HCT116 (cell line): Measurements from ENCODE around the gene SRGAP2.
"Not testable (repeated sequence)": the region's sequence is repeated elsewhere in the genome, so short reads cannot be mapped to it uniquely, and the experiment has no call there.

Experiments
- EZH2phosphoT487 ChIP-seq: fragments of 200-600 bp; IDR thresholded peaks from 2 replicates; pipeline ENCODE4 v1.6.1; 2018; ENCODE audit warnings: antibody characterized with exemption, borderline replicate concordance
- POLR2A ChIP-seq: IDR thresholded peaks from 2 replicates; pipeline ENCODE4 v1.7.0; 2011; ENCODE audit warnings: borderline replicate concordance; ENCODE audit not compliant: insufficient read depth, insufficient read length; ENCODE audit errors: extremely low read depth
- RAD21 ChIP-seq: IDR thresholded peaks from 2 replicates; pipeline ENCODE4 v1.6.1; 2012; ENCODE audit warnings: low read depth, mild to moderate bottlenecking
- ZNF274 ChIP-seq: fragments of 200-500 bp; sonication (Bioruptor generic); IDR thresholded peaks from 2 replicates; pipeline ENCODE4 v1.6.1; 2014; ENCODE audit warnings: mild to moderate bottlenecking, low read depth, low read length, inconsistent platforms
- TF ChIP-seq, protein P1 (sequence below), 3 experiments: fragments of 200-600 bp in 1 of 3; sonication (generic) in 1 of 3; IDR thresholded peaks in 2 of 3; conservative IDR thresholded peaks in 1 of 3; 2 replicates each; pipeline ENCODE4 v1.5.1; 2012 to 2017; ENCODE audit warnings: low read depth in 2 of 3, low read length in 2 of 3, antibody characterized with exemption in 1 of 3, borderline replicate concordance in 1 of 3, control low read depth in 1 of 3, mild to moderate bottlenecking in 1 of 3, mixed read lengths in 1 of 3, mixed run types in 1 of 3, moderate library complexity in 1 of 3; ENCODE audit not compliant: insufficient read depth in 1 of 3
- TF ChIP-seq, protein P2 (sequence below): IDR thresholded peaks from 2 replicates; pipeline ENCODE4 v1.6.1; 2012; ENCODE audit warnings: low read depth

DNA sequence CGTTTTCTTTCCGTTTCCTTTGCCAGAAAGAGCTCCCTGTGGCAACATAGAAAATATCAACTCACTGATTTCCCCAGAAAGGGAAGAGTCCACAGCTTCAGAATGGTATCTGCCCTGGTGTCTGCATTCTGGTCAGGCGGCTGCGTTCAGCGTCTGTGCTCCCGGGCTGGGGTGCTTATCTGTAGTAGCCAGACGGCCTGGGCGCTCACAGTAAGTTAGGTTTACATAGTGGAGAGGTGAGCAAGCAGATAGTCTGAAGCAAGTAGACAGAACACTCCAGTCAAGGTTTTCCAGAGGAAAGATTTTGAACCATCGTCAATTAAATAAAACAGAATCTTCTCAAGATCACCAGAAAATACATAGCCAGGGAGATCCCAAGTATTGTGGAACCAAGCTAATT lies 28.6 kb downstream of the SRGAP2 start:
- TF ChIP-seq RAD21, ZNF274, EZH2phosphoT487, POLR2A: not testable (repeated sequence)
- TF ChIP-seq, protein P1, sequence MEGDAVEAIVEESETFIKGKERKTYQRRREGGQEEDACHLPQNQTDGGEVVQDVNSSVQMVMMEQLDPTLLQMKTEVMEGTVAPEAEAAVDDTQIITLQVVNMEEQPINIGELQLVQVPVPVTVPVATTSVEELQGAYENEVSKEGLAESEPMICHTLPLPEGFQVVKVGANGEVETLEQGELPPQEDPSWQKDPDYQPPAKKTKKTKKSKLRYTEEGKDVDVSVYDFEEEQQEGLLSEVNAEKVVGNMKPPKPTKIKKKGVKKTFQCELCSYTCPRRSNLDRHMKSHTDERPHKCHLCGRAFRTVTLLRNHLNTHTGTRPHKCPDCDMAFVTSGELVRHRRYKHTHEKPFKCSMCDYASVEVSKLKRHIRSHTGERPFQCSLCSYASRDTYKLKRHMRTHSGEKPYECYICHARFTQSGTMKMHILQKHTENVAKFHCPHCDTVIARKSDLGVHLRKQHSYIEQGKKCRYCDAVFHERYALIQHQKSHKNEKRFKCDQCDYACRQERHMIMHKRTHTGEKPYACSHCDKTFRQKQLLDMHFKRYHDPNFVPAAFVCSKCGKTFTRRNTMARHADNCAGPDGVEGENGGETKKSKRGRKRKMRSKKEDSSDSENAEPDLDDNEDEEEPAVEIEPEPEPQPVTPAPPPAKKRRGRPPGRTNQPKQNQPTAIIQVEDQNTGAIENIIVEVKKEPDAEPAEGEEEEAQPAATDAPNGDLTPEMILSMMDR (IDR thresholded peaks at IDR 0.05 in 2 of 3, conservative IDR thresholded peaks at IDR 0.05 in 1 of 3; ENCODE audit: borderline replicate concordance in 1 of 3, insufficient read depth in 1 of 3, low read depth in 2 of 3, low read length in 2 of 3): not testable (repeated sequence)
- TF ChIP-seq, protein P2, sequence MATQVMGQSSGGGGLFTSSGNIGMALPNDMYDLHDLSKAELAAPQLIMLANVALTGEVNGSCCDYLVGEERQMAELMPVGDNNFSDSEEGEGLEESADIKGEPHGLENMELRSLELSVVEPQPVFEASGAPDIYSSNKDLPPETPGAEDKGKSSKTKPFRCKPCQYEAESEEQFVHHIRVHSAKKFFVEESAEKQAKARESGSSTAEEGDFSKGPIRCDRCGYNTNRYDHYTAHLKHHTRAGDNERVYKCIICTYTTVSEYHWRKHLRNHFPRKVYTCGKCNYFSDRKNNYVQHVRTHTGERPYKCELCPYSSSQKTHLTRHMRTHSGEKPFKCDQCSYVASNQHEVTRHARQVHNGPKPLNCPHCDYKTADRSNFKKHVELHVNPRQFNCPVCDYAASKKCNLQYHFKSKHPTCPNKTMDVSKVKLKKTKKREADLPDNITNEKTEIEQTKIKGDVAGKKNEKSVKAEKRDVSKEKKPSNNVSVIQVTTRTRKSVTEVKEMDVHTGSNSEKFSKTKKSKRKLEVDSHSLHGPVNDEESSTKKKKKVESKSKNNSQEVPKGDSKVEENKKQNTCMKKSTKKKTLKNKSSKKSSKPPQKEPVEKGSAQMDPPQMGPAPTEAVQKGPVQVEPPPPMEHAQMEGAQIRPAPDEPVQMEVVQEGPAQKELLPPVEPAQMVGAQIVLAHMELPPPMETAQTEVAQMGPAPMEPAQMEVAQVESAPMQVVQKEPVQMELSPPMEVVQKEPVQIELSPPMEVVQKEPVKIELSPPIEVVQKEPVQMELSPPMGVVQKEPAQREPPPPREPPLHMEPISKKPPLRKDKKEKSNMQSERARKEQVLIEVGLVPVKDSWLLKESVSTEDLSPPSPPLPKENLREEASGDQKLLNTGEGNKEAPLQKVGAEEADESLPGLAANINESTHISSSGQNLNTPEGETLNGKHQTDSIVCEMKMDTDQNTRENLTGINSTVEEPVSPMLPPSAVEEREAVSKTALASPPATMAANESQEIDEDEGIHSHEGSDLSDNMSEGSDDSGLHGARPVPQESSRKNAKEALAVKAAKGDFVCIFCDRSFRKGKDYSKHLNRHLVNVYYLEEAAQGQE: not testable (repeated sequence)
